Stimulated activated CD4-positive, alpha-beta T cell treated with anti-CD3 and anti-CD28 coated beads, Interleukin-15, amount 100 ng/mL, for 24 hours (primary cell): Measurements from ENCODE around the gene ETV1.

ENCODE experiments used
- DNase-seq: peaks from one replicate; pipeline ENCODE4 v3.0.0-alpha.2; 2020

The ETV1 gene

GRCh38 chr7:13875496-13876074, 113.9 kb downstream of the ETV1 start:
- no peak for DNase-seq

- DNase-seq, result no peak
Observed at GRCh38 chr7:13874783-13875182, 114.7 kb downstream of the ETV1 start.

- DNase-seq, result no peak
Observed at GRCh38 chr7:13872709-13873108, 116.8 kb downstream of the ETV1 start.

GRCh38 chr7:13871008-13871407, 118.5 kb downstream of the ETV1 start:
- DNase-seq, result no peak

GRCh38 chr7:13860734-13861133, 128.7 kb downstream of the ETV1 start:
- no peak for DNase-seq

- DNase-seq, result no peak
Observed at GRCh38 chr7:13856012-13856411, 133.5 kb downstream of the ETV1 start.

GRCh38 chr7:13852281-13852968, 137.0 kb downstream of the ETV1 start:
- no peak for DNase-seq

- DNase-seq, result no peak
Observed at GRCh38 chr7:13851736-13852135, 137.7 kb downstream of the ETV1 start.

- peak; percentile 28 for DNase-seq
Observed at GRCh38 chr7:13850185-13850752, 139.2 kb downstream of the ETV1 start.

GRCh38 chr7:13849163-13849892, 140.1 kb downstream of the ETV1 start:
- DNase-seq, result no peak

- no peak for DNase-seq
Observed at GRCh38 chr7:13848681-13849131, 140.8 kb downstream of the ETV1 start.

GRCh38 chr7:13846386-13846785, 143.1 kb downstream of the ETV1 start:
- DNase-seq, result no peak

GRCh38 chr7:13845601-13846000, 143.9 kb downstream of the ETV1 start:
- no peak for DNase-seq

GRCh38 chr7:13844954-13845353, 144.5 kb downstream of the ETV1 start:
- no peak for DNase-seq

GRCh38 chr7:13841284-13841683, 148.2 kb downstream of the ETV1 start:
- no peak for DNase-seq
